GM23338 (cell line): ENCODE results near the gene ZPBP2.

Experiments used
- CREB1 ChIP-seq: fragments of 250-450 bp; sonication (Bioruptor Pico); IDR thresholded peaks from 2 replicates; pipeline ENCODE4 v1.5.0; 2020; ENCODE audit warnings: low read depth, mild to moderate bottlenecking, moderate library complexity
- EZH2 ChIP-seq: fragments of 200-600 bp; sonication (generic); IDR thresholded peaks from one replicate; pipeline ENCODE4 v1.8.0; 2017; ENCODE audit warnings: antibody characterized with exemption, mild to moderate bottlenecking, low read depth; ENCODE audit not compliant: unreplicated experiment
- EZH2phosphoT487 ChIP-seq: fragments of 200-600 bp; sonication (generic); IDR thresholded peaks from one replicate; pipeline ENCODE4 v1.8.1; 2018; ENCODE audit warnings: antibody characterized with exemption; ENCODE audit not compliant: unreplicated experiment
- POLR2AphosphoS5 ChIP-seq: IDR thresholded peaks from 2 replicates; pipeline ENCODE4 v1.6.1; 2016; ENCODE audit warnings: antibody characterized with exemption, low read depth
- TF ChIP-seq, protein P1 (sequence below), 2 experiments: fragments of 200-600 bp in 1 of 2; sonication (generic) in 1 of 2; conservative IDR thresholded peaks; 2 replicates each; pipeline versions ENCODE4 v1.5.1 to v1.6.1; 2016 to 2017; ENCODE audit warnings: antibody characterized with exemption in 2 of 2, low read depth in 2 of 2, mild to moderate bottlenecking in 2 of 2, moderate library complexity in 1 of 2
- TF ChIP-seq, protein P2 (sequence below): IDR thresholded peaks from one replicate; pipeline ENCODE4 v1.6.1; 2018; ENCODE audit warnings: antibody characterized with exemption; ENCODE audit not compliant: unreplicated experiment

DNA sequence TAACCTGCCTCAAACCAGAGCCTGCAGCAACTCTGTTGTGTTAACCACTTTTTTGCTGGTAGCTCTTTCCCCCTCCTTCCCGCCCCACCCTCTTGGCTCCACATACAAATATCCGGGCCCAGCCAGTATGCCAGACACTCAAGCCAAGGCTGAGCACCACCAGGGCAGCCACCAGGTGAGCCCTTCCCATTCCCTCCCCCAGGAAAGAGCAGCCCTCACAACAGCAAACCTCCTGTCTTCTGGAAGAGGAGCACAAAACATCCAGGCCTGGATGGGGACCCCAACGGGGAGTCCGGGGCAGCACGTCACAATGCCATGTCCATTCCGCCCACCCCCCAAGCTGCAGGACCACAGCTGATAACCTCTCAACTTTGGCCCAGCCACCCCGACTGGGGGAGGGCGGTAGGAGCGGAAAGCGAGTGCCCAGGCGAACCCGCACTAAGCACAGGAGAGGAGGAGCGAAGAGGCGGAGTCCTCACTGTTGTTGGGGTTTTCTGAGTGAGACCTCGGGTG, 58.6 kb downstream of the ZPBP2 start:
- TF ChIP-seq POLR2AphosphoS5: no peak
- no peak for TF ChIP-seq EZH2
- TF ChIP-seq, protein P1, sequence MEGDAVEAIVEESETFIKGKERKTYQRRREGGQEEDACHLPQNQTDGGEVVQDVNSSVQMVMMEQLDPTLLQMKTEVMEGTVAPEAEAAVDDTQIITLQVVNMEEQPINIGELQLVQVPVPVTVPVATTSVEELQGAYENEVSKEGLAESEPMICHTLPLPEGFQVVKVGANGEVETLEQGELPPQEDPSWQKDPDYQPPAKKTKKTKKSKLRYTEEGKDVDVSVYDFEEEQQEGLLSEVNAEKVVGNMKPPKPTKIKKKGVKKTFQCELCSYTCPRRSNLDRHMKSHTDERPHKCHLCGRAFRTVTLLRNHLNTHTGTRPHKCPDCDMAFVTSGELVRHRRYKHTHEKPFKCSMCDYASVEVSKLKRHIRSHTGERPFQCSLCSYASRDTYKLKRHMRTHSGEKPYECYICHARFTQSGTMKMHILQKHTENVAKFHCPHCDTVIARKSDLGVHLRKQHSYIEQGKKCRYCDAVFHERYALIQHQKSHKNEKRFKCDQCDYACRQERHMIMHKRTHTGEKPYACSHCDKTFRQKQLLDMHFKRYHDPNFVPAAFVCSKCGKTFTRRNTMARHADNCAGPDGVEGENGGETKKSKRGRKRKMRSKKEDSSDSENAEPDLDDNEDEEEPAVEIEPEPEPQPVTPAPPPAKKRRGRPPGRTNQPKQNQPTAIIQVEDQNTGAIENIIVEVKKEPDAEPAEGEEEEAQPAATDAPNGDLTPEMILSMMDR (conservative IDR thresholded peaks at IDR 0.05; ENCODE audit: low read depth in 2 of 2): no peak
- TF ChIP-seq, protein P2, sequence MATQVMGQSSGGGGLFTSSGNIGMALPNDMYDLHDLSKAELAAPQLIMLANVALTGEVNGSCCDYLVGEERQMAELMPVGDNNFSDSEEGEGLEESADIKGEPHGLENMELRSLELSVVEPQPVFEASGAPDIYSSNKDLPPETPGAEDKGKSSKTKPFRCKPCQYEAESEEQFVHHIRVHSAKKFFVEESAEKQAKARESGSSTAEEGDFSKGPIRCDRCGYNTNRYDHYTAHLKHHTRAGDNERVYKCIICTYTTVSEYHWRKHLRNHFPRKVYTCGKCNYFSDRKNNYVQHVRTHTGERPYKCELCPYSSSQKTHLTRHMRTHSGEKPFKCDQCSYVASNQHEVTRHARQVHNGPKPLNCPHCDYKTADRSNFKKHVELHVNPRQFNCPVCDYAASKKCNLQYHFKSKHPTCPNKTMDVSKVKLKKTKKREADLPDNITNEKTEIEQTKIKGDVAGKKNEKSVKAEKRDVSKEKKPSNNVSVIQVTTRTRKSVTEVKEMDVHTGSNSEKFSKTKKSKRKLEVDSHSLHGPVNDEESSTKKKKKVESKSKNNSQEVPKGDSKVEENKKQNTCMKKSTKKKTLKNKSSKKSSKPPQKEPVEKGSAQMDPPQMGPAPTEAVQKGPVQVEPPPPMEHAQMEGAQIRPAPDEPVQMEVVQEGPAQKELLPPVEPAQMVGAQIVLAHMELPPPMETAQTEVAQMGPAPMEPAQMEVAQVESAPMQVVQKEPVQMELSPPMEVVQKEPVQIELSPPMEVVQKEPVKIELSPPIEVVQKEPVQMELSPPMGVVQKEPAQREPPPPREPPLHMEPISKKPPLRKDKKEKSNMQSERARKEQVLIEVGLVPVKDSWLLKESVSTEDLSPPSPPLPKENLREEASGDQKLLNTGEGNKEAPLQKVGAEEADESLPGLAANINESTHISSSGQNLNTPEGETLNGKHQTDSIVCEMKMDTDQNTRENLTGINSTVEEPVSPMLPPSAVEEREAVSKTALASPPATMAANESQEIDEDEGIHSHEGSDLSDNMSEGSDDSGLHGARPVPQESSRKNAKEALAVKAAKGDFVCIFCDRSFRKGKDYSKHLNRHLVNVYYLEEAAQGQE: no peak
- peak; percentile 46 for TF ChIP-seq CREB1 (CRISPR knock-in tag)
- no peak for TF ChIP-seq EZH2phosphoT487
